Left ventricle myocardium inferior (tissue), 1 donor: ENCODE results near the gene SLC16A14. TPM values are rescaled to one million over a fixed set of nuclear protein-coding genes. Genes with fewer than 3 reads are reported as not detected.

Experiments
- DNase-seq: peaks from one replicate; pipeline ENCODE4 v3.0.0-alpha.2; 2020
- H3K27ac ChIP-seq: fragments of 200-600 bp; replicated peaks from 2 replicates; pipeline ENCODE4 v1.8.0; 2021
- H3K27me3 ChIP-seq: fragments of 200-600 bp; 2 replicates; pipeline ENCODE4 v1.8.0; 2021; ENCODE audit warnings: low read depth
- H3K36me3 ChIP-seq: fragments of 200-600 bp; 2 replicates; pipeline ENCODE4 v1.8.0; 2021
- H3K4me1 ChIP-seq: fragments of 200-600 bp; 2 replicates; pipeline ENCODE4 v1.8.0; 2021
- H3K4me3 ChIP-seq: fragments of 200-600 bp; 2 replicates; pipeline ENCODE4 v1.8.0; 2021; ENCODE audit warnings: mild to moderate bottlenecking, moderate library complexity
- H3K9me3 ChIP-seq: fragments of 200-600 bp; replicated peaks from 2 replicates; pipeline ENCODE4 v1.8.0; 2021
- CTCF ChIP-seq: fragments of 200-600 bp; IDR thresholded peaks from 2 replicates; pipeline ENCODE4 v1.8.0; 2021; ENCODE audit warnings: antibody characterized with exemption, mild to moderate bottlenecking, borderline replicate concordance
- intact Hi-C: fragments of 100-400 bp; cut with micrococcal nuclease; formaldehyde crosslinking; loops from one replicate; pipeline ENCODE4 v1.11.0; 2022
- total RNA-seq: library from RNA; stranded (reverse); fragmentation: NEBNext Ultra II Directional; extraction: Animal tissue kit (Norgen Biotek cat#: 25700); gene quantifications from one replicate; pipeline ENCODE4 v1.2.1, GENCODE V29; 2021
- donor health status: DM: no; HTN: yes; CAD: no; lungs with severe emphysema.

SLC16A14 gene
- total RNA-seq, 1 donor from 2014 or later = 3.4 TPM

GRCh38 chr2:229997565-229997964, 71.2 kb downstream of the SLC16A14 start:
- H3K4me1 ChIP-seq = no peaks in the 10 kb centered on the region
- H3K27ac ChIP-seq = no peak overlapping the region
- H3K9me3 ChIP-seq = no peaks in the 10 kb centered on the region
- H3K27me3 ChIP-seq = no peaks in the 10 kb centered on the region
- TF ChIP-seq CTCF = no peak
- intact Hi-C loops = no loop called here
- no peak for DNase-seq
- no peaks in the 10 kb centered on the region for H3K36me3 ChIP-seq
- no peak overlapping the region for H3K4me3 ChIP-seq

GRCh38 chr2:229996320-229996719, 72.4 kb downstream of the SLC16A14 start:
- Histone ChIP-seq H3K27me3 (no peaks in the 10 kb centered on the region), H3K9me3 (peaks cover 6% of the 10 kb centered on the region), H3K36me3 (no peaks in the 10 kb centered on the region), H3K4me3 (no peak overlapping the region), H3K4me1 (no peaks in the 10 kb centered on the region), H3K27ac (no peak overlapping the region)
- no peak for DNase-seq
- intact Hi-C loops = no loop called here
- no peak for TF ChIP-seq CTCF

GRCh38 chr2:229993236-229993635, 75.5 kb downstream of the SLC16A14 start:
- Histone ChIP-seq H3K36me3 (no peaks in the 10 kb centered on the region), H3K4me1 (no peaks in the 10 kb centered on the region), H3K9me3 (peaks cover 7% of the 10 kb centered on the region), H3K4me3 (no peak overlapping the region), H3K27me3 (no peaks in the 10 kb centered on the region), H3K27ac (no peak overlapping the region)
- intact Hi-C loops = no loop called here
- no peak for TF ChIP-seq CTCF
- no peak for DNase-seq

Other genes with a start within 250 kb of the SLC16A14 start
- 194 TPM for gene TRIP12, start 146.9 kb downstream of the SLC16A14 start, total RNA-seq
- 0.58 TPM for gene FBXO36, start 146.4 kb downstream of the SLC16A14 start, total RNA-seq
- 10.5 TPM for gene SP110, start 151.1 kb upstream of the SLC16A14 start, total RNA-seq
- gene SP140, start 156.8 kb upstream of the SLC16A14 start, total RNA-seq = 1.3 TPM